Right lobe of liver (tissue), 4 donors: ENCODE results near the gene POU3F3.

Experiments
- POLR2A ChIP-seq: fragments of 450-650 bp; IDR thresholded peaks from one replicate; pipeline ENCODE4 v1.6.1; 2017; ENCODE audit warnings: antibody characterized with exemption, mild to moderate bottlenecking
- TF ChIP-seq, protein P1 (sequence below), 4 donors: fragments of 200-600 bp in 3 of 4; fragments of 450-650 bp in 1 of 4; IDR thresholded peaks; one replicate each; pipeline versions ENCODE4 v1.5.1 to v1.8.0; 2016 to 2022; ENCODE audit warnings: antibody characterized with exemption in 4 of 4, mild to moderate bottlenecking in 2 of 4
- donor health status: DM: no; HTN: no; CAD: no.
- donor health status: DM: no; HTN: no; CAD: no.
- donor health status: DM: no; HTN: yes; CAD: no.

GRCh38 chr2:104889291-104889959 lies 35.5 kb downstream of the POU3F3 start:
- TF ChIP-seq, protein P1, sequence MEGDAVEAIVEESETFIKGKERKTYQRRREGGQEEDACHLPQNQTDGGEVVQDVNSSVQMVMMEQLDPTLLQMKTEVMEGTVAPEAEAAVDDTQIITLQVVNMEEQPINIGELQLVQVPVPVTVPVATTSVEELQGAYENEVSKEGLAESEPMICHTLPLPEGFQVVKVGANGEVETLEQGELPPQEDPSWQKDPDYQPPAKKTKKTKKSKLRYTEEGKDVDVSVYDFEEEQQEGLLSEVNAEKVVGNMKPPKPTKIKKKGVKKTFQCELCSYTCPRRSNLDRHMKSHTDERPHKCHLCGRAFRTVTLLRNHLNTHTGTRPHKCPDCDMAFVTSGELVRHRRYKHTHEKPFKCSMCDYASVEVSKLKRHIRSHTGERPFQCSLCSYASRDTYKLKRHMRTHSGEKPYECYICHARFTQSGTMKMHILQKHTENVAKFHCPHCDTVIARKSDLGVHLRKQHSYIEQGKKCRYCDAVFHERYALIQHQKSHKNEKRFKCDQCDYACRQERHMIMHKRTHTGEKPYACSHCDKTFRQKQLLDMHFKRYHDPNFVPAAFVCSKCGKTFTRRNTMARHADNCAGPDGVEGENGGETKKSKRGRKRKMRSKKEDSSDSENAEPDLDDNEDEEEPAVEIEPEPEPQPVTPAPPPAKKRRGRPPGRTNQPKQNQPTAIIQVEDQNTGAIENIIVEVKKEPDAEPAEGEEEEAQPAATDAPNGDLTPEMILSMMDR (IDR thresholded peaks at IDR 0.05) = no peak
- TF ChIP-seq POLR2A = no peak
